Vagina (tissue), 2 donors: ENCODE data around the gene B4GALT1.

ENCODE experiments used
- POLR2AphosphoS5 ChIP-seq, 2 donors: sonication (generic); formaldehyde crosslinking; IDR thresholded peaks; one replicate each; pipeline ENCODE4 v1.9.0; 2017; ENCODE audit warnings: antibody characterized with exemption in 2 of 2, mild to moderate bottlenecking in 2 of 2, low read depth in 1 of 2; ENCODE audit not compliant: insufficient read depth in 1 of 2
- TF ChIP-seq, protein P1 (sequence below), 3 experiments: fragments of 450-650 bp in 2 of 3; fragments of 200-600 bp in 1 of 3; sonication (generic) in 1 of 3; IDR thresholded peaks; one replicate each; pipeline ENCODE4 v1.5.1; 2017 to 2019; ENCODE audit warnings: antibody characterized with exemption in 3 of 3, mild to moderate bottlenecking in 2 of 3, moderate library complexity in 2 of 3

GRCh38 chr9:33082538-33083326 lies 84.4 kb downstream of the B4GALT1 start:
- TF ChIP-seq, protein P1, sequence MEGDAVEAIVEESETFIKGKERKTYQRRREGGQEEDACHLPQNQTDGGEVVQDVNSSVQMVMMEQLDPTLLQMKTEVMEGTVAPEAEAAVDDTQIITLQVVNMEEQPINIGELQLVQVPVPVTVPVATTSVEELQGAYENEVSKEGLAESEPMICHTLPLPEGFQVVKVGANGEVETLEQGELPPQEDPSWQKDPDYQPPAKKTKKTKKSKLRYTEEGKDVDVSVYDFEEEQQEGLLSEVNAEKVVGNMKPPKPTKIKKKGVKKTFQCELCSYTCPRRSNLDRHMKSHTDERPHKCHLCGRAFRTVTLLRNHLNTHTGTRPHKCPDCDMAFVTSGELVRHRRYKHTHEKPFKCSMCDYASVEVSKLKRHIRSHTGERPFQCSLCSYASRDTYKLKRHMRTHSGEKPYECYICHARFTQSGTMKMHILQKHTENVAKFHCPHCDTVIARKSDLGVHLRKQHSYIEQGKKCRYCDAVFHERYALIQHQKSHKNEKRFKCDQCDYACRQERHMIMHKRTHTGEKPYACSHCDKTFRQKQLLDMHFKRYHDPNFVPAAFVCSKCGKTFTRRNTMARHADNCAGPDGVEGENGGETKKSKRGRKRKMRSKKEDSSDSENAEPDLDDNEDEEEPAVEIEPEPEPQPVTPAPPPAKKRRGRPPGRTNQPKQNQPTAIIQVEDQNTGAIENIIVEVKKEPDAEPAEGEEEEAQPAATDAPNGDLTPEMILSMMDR (IDR thresholded peaks at IDR 0.05) = no peak
- no peak for TF ChIP-seq POLR2AphosphoS5 (IDR thresholded peaks at IDR 0.05; ENCODE audit: insufficient read depth in 1 of 2, low read depth in 1 of 2)
